Epidermal melanocyte (primary cell): ENCODE data around the gene NKX2-3.

ENCODE experiments used
- DNase-seq: peaks from one replicate; pipeline ENCODE4 v3.0.0; 2011; ENCODE audit warnings: low spot score; ENCODE audit not compliant: insufficient read length

Gene NKX2-3

DNA sequence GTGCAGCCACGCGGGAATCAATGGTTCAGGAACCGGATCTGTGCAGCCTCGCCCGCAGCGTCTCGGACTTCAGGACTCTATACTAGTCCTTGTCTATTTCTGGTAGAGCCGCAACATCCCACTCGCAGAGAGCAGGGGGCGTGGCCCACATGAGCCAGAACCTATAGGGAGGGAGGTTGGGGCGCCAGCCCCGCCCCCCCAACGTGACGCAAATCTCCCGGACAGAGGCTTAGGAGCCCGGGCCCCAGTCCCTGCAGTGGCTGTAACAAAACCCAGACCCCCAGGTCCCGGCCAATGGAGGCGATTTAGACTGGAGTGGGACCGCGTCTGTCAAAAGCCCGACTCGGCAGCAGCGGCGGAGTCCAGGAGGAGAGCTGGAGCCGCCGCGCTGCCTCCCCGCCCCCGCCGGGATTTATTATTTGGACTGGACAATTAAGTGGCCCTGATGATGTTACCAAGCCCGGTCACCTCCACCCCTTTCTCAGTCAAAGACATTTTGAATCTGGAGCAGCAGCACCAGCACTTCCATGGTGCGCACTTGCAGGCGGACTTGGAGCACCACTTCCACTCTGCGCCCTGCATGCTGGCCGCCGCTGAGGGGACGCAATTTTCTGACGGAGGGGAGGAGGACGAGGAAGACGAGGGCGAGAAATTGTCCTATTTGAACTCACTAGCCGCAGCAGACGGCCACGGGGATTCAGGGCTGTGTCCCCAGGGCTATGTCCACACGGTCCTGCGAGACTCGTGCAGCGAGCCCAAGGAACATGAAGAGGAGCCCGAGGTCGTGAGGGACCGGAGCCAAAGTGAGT, at the start of gene NKX2-3:
TSS of gene NKX2-3 (plus strand) at position 256 of the 809 bp plus-strand sequence. CDS start at position 446, 190 bp downstream.
- DNase-seq: no peak

DNA sequence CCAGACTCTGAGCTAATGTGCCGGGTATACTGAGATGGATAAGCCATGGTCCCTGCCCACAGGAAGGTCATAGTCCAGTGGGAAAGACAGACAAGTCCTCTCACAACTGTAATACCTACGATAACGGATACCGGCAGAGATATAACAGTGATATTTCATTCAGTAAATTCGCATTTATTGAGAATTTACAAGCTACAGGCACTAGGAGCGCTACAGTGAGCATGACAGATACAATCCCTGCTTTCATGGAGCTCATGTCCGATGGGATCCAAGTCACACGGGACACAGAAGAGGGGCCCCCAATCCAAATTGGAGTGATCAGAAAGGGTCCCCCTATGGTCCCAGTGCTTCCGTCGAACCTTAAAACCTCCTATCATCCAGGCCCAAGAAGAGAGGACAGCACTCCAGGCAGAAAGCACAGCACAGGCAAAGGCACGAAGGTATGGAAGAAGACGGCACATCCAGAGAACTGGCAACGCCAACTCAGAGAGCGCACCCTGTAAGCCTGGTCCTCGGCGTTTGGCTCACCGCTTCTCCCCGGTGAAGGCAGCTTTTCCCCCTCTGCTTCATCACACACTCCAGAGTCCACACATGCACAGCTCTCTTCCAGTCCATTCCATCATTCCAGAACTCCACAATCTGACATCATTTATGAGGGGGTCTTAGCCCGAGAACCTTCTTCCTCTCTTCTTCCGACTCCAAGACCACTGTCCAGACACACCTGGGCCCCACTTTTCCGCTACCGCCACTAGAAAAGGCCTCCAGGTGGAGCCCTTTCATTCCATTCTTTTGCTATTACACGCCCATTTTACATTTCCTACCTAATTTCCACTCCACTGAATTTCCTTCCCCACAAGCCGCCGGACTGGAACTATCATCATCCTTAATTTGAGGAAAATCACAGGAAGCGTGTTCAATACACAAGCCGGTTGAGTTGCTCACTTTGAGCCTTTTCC, 47.8 kb upstream of the NKX2-3 start:
- no peak for DNase-seq

GRCh38 chr10:99487125-99487807, 45.5 kb upstream of the NKX2-3 start:
- no peak for DNase-seq

GRCh38 chr10:99489271-99489670, 43.5 kb upstream of the NKX2-3 start:
- DNase-seq: no peak

DNA sequence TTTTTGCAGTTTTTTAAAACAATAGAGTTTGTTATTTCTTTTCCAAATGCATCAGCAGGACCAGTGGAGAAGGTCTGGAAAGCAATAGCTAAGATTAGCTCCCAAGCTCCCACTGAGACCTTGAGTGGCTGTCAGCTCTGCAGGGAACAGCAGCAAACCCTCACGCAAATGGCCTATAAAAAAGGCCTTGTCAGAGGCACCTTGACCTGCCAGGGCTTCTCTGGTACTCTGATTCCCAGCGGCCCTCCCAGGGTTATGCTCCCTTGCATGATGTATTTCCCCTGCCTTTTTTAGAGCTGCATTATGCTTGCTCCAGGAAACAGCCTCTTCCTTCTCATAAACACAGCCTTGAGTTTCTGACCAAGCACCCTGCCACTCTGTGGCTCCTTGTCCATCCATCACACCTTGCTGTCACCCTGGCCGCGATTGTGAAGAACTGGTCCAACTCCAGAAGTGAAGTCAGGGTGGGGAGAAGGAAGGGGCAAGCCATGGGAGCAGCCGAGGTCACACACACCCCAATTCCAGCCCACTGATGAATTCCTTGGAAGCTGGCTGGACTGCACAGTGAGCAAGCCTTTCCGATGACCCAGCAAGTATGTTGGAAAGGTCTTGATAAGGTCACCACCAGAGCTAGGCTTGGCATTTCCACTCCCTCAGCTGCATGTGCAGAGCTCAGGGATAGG, 35.3 kb upstream of the NKX2-3 start:
- DNase-seq: no peak

GRCh38 chr10:99506416-99506815, 26.3 kb upstream of the NKX2-3 start:
- no peak for DNase-seq

DNA sequence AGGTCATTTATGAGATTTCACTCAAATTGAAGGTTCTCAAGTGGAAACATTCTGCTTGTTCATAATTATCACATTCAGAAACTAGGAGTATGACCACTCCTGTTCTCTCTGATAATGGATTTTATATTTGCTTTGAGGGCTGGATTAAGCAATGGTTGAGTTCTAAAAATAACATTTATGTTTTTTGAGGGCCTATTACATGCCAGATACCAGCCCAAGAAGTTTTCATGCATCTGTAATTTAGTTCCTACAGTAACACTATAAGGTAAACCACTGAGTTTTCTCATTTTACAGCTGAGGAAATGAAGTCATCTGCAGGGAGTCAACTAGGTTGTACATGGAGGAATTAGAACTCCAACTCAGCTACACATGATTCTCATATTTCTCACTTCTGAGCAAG, 25.5 kb upstream of the NKX2-3 start:
- no peak for DNase-seq

- DNase-seq: no peak
Measured at GRCh38 chr10:99513061-99513460, 19.7 kb upstream of the NKX2-3 start.

DNA sequence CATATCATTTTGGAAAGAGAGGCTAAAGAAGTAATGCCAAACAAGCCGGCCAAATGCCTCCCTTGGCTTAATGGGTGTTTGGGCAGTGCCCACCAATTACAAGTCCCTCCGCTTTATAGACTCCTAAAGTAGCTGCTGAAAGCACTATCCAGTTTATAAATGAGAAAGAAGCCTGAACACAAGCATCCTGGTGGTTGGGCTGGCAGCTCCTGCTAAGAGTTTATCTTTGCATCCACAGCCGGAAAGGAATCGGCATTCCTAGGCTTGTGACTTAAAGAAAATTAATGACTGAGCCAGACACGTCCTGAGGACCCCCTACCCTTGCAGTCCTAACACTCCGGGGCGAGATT, 13.1 kb upstream of the NKX2-3 start:
- DNase-seq: no peak

DNA sequence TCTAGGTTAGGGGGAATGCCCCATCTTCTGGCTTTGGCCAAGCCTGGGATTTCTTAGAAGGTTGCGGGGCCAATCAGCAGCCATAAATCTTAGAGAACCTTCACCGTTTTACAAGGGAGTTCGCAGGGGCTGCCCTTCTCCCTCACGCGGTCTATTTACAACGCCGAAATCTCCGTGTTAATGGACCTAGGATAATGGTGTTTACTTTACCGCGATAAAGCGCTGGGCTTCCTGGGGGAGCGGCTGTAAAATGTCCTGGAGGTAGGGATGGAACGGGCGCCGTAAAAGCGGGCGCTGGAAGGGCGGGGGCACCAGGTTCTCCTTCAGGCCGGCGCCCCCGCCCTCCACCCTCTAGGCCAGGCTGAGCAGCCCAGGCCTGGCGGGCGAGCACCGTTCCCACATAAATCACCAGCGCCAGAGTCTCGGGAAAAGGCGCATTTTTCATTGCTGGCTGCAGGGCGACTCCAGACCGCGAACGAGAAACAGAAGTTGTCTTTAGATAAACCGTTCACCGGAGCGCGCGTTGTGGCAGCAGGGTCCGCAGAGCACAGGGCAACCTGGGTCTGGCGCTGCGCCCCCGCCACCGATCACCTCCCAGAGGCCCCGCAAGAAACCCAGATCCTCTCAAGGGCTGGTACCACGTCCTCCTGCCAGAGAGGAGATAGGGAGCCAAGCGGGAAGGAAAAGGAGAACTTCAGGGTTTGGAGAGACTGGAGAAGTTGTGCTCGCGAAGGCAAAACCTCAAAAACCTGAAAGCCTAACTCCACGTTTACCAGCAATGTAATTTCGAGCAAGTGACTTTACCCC, 12.5 kb upstream of the NKX2-3 start:
- DNase-seq: no peak

DNA sequence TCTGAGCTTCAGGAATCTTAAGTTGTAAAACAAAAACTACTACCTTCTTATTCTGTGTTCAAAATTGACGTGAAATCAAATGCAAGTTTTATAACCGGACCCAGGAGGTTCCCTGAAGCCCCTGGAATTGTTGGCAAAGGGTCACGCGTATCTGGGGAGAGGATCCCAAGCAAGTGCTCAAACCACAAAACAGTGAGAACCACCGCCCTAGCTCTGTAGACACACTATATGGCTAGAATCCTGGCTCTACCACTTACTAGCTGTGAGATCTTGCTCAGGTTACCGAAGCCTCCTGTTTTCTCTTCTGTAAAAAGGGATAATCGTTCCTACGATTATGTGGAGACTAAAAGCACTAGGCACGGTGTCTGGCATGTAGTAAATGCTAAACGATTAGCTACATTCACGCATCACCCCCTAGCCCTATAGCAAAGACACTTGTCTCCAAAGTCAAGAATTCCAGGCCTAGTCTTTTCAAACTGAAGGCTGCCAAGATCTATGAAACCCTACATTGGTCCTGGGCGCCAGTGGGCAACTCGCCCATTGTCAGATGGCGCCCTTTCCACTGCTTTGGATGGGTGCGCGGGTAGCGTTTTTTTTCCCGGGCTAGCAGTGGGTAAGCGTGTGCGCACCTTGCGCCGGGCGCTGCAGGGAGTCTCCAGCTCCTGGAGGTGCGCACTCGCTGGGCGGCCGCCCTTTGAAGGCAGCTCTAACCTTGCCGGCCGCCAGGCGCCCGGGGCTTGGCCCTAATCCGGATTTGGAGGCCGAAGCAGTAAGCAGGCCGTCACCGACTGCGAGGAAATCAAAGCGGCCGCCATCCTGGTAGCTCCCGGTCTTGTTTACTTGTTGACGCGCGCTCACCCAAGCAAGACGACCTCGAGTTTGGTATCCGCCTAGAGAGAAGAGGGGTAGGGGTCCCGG, 11.6 kb upstream of the NKX2-3 start:
- DNase-seq: no peak

DNA sequence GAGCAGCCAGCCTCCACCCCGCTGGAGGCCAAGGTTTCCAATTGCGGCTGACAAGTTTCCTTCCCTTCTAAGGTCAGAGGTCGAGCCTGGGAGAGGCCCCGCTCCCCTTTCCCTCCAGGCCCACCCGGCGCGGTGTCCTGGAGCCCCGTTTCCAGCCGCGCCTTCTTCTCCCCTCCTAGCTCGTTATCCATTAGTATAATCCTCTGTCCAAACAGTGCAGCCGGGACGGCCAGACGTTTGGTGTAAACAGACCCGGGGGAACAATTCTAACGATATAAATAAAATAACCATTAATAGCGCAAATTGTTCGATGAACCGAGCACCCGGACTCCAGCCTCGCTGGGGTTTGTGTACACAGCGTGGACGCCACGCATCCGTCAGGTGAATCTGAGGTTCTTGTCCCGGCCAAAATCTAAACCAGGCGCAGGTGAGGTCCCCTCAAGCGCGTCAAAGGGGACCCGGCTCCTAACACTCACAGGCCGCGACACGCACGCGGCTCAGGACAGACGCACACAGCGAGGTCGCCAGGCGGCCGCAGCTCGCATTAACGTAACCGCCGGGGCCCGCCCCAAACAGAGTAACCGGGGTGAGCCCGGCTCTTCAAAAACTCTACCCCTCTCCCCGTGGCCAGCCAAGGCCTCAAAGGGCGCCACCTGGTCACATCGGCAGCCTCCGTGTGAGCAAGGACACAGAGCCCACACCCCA, 10.8 kb upstream of the NKX2-3 start:
- DNase-seq: no peak

DNA sequence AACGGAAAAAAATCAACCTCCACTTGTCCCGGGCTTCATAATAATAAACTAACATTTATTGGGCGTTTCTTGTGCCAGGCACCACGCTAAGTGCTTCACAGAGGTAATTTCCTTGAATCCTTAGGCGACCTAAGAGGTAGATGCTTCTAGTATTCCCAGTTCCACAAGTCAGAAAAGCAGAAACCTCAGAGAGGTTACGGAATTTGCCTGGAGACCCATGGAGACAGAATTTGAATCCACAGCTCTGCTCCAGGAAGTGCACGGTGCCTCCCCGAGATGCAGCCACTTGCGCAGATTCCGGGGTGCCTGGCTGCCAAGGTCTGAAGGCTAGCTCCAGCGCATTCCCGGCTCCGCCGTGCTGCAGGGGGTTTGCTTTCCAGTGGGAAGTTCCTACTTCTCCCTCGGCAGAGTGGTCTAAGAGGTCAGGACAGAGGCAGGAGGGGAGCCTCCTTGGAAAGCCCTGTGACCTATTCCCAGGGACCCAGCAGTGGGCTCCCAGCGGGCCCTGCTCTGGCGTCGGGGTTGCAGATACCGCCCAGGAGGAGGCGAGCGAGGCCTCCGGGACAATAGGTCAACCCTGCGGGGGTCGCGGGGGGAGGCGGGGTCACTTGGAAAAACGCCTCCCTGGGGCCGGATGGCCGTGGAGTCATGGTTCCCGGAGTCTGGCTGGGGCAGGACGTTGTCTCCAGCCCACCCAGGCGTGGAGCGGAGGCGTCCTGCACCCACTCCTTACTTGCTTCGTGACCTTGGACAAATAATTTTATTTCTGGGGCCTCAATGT, 10.1 kb upstream of the NKX2-3 start:
- DNase-seq: no peak

- no peak for DNase-seq
Measured at GRCh38 chr10:99523251-99523773, 9.4 kb upstream of the NKX2-3 start.

DNA sequence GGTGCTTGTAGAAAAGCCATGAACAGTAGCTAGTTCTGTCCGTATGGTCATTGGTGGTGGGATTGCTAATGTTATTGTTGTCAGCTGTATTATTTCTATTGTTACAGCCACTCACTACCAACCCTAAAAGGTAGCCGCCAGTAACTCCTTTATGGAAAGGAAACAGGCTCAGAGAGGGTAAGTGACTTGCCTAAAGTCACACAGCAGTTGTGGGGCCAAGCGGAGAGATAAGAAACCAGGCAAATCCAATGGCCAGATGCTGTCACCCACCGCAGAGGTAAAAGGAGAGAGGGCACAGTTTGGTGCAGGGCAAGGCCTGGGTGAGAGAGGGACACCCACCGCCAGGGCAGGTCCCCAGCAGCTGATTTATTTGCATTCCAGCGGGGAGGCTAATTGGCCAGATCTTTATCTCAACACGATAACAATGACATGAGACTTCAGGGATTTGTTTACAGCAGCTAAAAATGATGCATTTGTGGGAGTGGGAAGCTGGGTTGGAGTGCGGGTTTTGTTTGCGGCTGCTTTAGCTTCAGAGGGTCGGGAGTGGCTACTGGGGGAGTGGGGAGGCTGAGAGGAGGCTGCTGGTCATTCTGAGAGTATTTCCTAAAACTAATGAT, 8.6 kb upstream of the NKX2-3 start:
- no peak for DNase-seq

GRCh38 chr10:99524736-99525380, 7.9 kb upstream of the NKX2-3 start:
- DNase-seq: no peak

DNA sequence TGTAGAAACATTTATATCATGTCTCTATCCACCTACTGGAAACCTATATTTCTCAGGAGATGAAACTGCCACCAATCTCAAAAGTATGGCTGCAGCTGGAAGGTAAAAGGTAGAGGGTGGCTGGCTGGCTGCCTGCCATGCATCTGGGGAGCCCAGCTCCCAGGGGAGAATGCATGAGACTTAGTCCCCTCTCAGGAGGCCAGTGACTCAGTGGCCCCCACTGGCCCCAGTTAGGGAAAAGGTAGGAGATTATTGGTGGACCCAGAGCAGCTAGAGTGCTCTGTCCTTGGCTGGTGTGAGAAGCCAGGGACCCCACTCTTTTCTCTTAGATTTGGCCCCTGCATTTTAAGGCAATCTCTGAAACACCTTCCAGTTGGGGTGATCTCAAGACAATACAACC, 6.8 kb upstream of the NKX2-3 start:
- no peak for DNase-seq
